ENCODE results near the gene ANAPC10. TPM values are rescaled to one million over a fixed set of nuclear protein-coding genes. Genes with fewer than 3 reads are reported as not detected.
A peak's percentile ranks its signal among the peaks of the same experiment; 100 is the strongest.

Gene ANAPC10
- total and polyA plus RNA-seq, 3 donors from 2014 or later: 40.1 to 52.6 (median 45.4) TPM

- DNase-seq: no peak
- Histone ChIP-seq H3K4me1 (peaks cover 8% of the 10 kb centered on the region), H3K4me3 (no peak overlapping the region), H3K27ac (no peak overlapping the region), H3K27me3 (no peaks in the 10 kb centered on the region), H3K36me3 (ENCODE audit: low read depth, missing control alignments) (no peaks in the 10 kb centered on the region), H3K9me3 (no peaks in the 10 kb centered on the region)
- TF ChIP-seq POLR2A (IDR thresholded peaks at IDR 0.05): no peak
- TF ChIP-seq, protein P1, sequence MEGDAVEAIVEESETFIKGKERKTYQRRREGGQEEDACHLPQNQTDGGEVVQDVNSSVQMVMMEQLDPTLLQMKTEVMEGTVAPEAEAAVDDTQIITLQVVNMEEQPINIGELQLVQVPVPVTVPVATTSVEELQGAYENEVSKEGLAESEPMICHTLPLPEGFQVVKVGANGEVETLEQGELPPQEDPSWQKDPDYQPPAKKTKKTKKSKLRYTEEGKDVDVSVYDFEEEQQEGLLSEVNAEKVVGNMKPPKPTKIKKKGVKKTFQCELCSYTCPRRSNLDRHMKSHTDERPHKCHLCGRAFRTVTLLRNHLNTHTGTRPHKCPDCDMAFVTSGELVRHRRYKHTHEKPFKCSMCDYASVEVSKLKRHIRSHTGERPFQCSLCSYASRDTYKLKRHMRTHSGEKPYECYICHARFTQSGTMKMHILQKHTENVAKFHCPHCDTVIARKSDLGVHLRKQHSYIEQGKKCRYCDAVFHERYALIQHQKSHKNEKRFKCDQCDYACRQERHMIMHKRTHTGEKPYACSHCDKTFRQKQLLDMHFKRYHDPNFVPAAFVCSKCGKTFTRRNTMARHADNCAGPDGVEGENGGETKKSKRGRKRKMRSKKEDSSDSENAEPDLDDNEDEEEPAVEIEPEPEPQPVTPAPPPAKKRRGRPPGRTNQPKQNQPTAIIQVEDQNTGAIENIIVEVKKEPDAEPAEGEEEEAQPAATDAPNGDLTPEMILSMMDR (IDR thresholded peaks at IDR 0.05): no peak
- 78 to 81% methylated on average over 3 of the region's 3 CpGs for WGBS, 2 donors
- intact Hi-C loops (cut with DNase I; ENCODE audit: low total_unique reads): no loop called here
Observed at GRCh38 chr4:145103496-145103895, 5.5 kb upstream of the ANAPC10 start.

- H3K36me3 ChIP-seq (ENCODE audit: low read depth, missing control alignments): no peaks in the 10 kb centered on the region
- TF ChIP-seq, protein P1 (IDR thresholded peaks at IDR 0.05): no peak
- no peaks in the 10 kb centered on the region for H3K9me3 ChIP-seq
- H3K27ac ChIP-seq: no peak overlapping the region
- intact Hi-C loops (cut with DNase I; ENCODE audit: low total_unique reads): no loop called here
- no peak overlapping the region for H3K4me3 ChIP-seq
- no peak for DNase-seq
- 87 to 90% methylated on average over 2 of the region's 2 CpGs for WGBS, 2 donors
- no peaks in the 10 kb centered on the region for H3K27me3 ChIP-seq
- H3K4me1 ChIP-seq: peaks cover 8% of the 10 kb centered on the region
Observed at GRCh38 chr4:145102619-145103018, 4.6 kb upstream of the ANAPC10 start.

GRCh38 chr4:145101091-145101490 lies 3.1 kb upstream of the ANAPC10 start:
- intact Hi-C loops (cut with DNase I; ENCODE audit: low total_unique reads): no loop called here
- Histone ChIP-seq H3K4me1 (peaks cover 16% of the 10 kb centered on the region), H3K27me3 (no peaks in the 10 kb centered on the region), H3K9me3 (no peaks in the 10 kb centered on the region), H3K4me3 (no peak overlapping the region), H3K36me3 (ENCODE audit: low read depth, missing control alignments) (no peaks in the 10 kb centered on the region), H3K27ac (no peak overlapping the region)
- 90 to 93% methylated on average over 1 of the region's 1 CpG for WGBS, 2 donors
- no peak for DNase-seq
- TF ChIP-seq POLR2A (IDR thresholded peaks at IDR 0.05): no peak

- Histone ChIP-seq H3K9me3 (no peaks in the 10 kb centered on the region), H3K27ac (peak overlapping the region in 1 of 2 donors; percentile 91), H3K4me3 (no peak overlapping the region), H3K4me1 (peaks cover 16% of the 10 kb centered on the region), H3K36me3 (ENCODE audit: low read depth, missing control alignments) (no peaks in the 10 kb centered on the region), H3K27me3 (no peaks in the 10 kb centered on the region)
- intact Hi-C loops (cut with DNase I; ENCODE audit: low total_unique reads): no loop called here
- no peak for DNase-seq
- WGBS, 2 donors: 14 to 15% methylated on average over 5 of the region's 5 CpGs
- no peak for TF ChIP-seq POLR2A (IDR thresholded peaks at IDR 0.05)
- TF ChIP-seq, protein P1 (IDR thresholded peaks at IDR 0.05): no peak
Observed at GRCh38 chr4:145099653-145100052, 1.7 kb upstream of the ANAPC10 start.

GRCh38 chr4:145098675-145099037 lies 660 bp upstream of the ANAPC10 start:
- peaks cover 16% of the 10 kb centered on the region for H3K4me1 ChIP-seq
- peak overlapping the region; percentile 91 to 93 for H3K27ac ChIP-seq
- no peaks in the 10 kb centered on the region for H3K27me3 ChIP-seq
- peak; percentile 61 for DNase-seq
- TF ChIP-seq POLR2A (IDR thresholded peaks at IDR 0.05): no peak
- TF ChIP-seq, protein P1 (IDR thresholded peaks at IDR 0.05): no peak
- H3K4me3 ChIP-seq: peak overlapping the region; percentile 82 to 83
- H3K9me3 ChIP-seq: no peaks in the 10 kb centered on the region
- intact Hi-C loops (cut with DNase I; ENCODE audit: low total_unique reads): no loop called here
- no peaks in the 10 kb centered on the region for H3K36me3 ChIP-seq (ENCODE audit: low read depth, missing control alignments)
- 0 to 1% methylated on average over 9 of the region's 9 CpGs for WGBS, 2 donors
